H9 (cell line): Measurements from ENCODE around the gene TNFRSF4. TPM values are rescaled to one million over a fixed set of nuclear protein-coding genes. Genes with fewer than 3 reads are reported as not detected.

ENCODE experiments used
- DNase-seq: peaks from one replicate; pipeline ENCODE4 v3.0.0-alpha.2; 2017
- H2AFZ ChIP-seq: one replicate; pipeline ENCODE4 v1.6.1; 2013; ENCODE audit warnings: mild to moderate bottlenecking, low read length, control low read depth, moderate library complexity
- H2AK5ac ChIP-seq: 2 replicates; pipeline ENCODE4 v1.6.1; 2013; ENCODE audit warnings: low read length, control low read depth, mixed read lengths; ENCODE audit not compliant: insufficient read length
- H2BK120ac ChIP-seq: one replicate; pipeline ENCODE4 v1.6.1; 2013; ENCODE audit warnings: low read depth, mild to moderate bottlenecking, low read length, control low read depth, inconsistent platforms; ENCODE audit not compliant: poor library complexity, severe bottlenecking
- H2BK12ac ChIP-seq: 2 replicates; pipeline ENCODE4 v1.6.1; 2013; ENCODE audit warnings: low read length, control low read depth, mixed read lengths, low read depth; ENCODE audit not compliant: insufficient read length
- H2BK15ac ChIP-seq: 2 replicates; pipeline ENCODE4 v1.6.1; 2013; ENCODE audit warnings: low read depth, low read length, control low read depth
- H2BK20ac ChIP-seq: one replicate; pipeline ENCODE4 v1.6.1; 2013; ENCODE audit warnings: low read depth, mild to moderate bottlenecking, low read length, control low read depth, inconsistent platforms; ENCODE audit not compliant: poor library complexity, severe bottlenecking
- H2BK5ac ChIP-seq: 2 replicates; pipeline ENCODE4 v1.6.1; 2013; ENCODE audit warnings: low read length, control low read depth, mixed read lengths; ENCODE audit not compliant: insufficient read length
- H3K14ac ChIP-seq: 2 replicates; pipeline ENCODE4 v1.6.1; 2013; ENCODE audit warnings: low read length, control low read depth; ENCODE audit not compliant: insufficient read depth
- H3K18ac ChIP-seq: 2 replicates; pipeline ENCODE4 v1.6.1; 2013; ENCODE audit warnings: low read depth, mild to moderate bottlenecking, mixed read lengths, low read length, control low read depth; ENCODE audit not compliant: insufficient read length
- H3K23ac ChIP-seq: 2 replicates; pipeline ENCODE4 v1.6.1; 2013; ENCODE audit warnings: low read length, control low read depth, mixed read lengths, low read depth; ENCODE audit not compliant: insufficient read length
- H3K23me2 ChIP-seq: 2 replicates; pipeline ENCODE4 v1.6.1; 2013; ENCODE audit warnings: low read depth, mild to moderate bottlenecking, mixed read lengths, low read length, control low read depth; ENCODE audit not compliant: insufficient read length, poor library complexity, severe bottlenecking
- H3K27ac ChIP-seq: 2 replicates; pipeline ENCODE4 v1.5.1; 2013; ENCODE audit warnings: low read length, control low read depth, mixed read lengths, low read depth; ENCODE audit not compliant: insufficient read length
- H3K27me3 ChIP-seq: 2 replicates; pipeline ENCODE4 v1.6.1; 2013; ENCODE audit warnings: low read length, control low read depth, inconsistent platforms; ENCODE audit not compliant: insufficient read depth
- H3K4ac ChIP-seq: 2 replicates; pipeline ENCODE4 v1.6.1; 2013; ENCODE audit warnings: low read depth, mild to moderate bottlenecking, control low read depth, inconsistent platforms, low read length, moderate library complexity
- H3K4me1 ChIP-seq: 2 replicates; pipeline ENCODE4 v1.6.1; 2013; ENCODE audit warnings: low read length, control low read depth, inconsistent platforms; ENCODE audit not compliant: insufficient read depth
- H3K4me2 ChIP-seq: 2 replicates; pipeline ENCODE4 v1.6.1; 2013; ENCODE audit warnings: low read length, control low read depth, mixed read lengths; ENCODE audit not compliant: insufficient read length, insufficient read depth
- H3K56ac ChIP-seq: 2 replicates; pipeline ENCODE4 v1.6.1; 2013; ENCODE audit warnings: low read depth, mild to moderate bottlenecking, mixed read lengths, low read length, control low read depth; ENCODE audit not compliant: insufficient read length
- H3K79me1 ChIP-seq: 2 replicates; pipeline ENCODE4 v1.6.1; 2013; ENCODE audit warnings: low read depth, mild to moderate bottlenecking, moderate library complexity, low read length, control low read depth, inconsistent platforms; ENCODE audit not compliant: insufficient read depth, poor library complexity, severe bottlenecking
- H3K79me2 ChIP-seq: 2 replicates; pipeline ENCODE4 v1.6.1; 2013; ENCODE audit warnings: low read length, control low read depth, inconsistent platforms; ENCODE audit not compliant: insufficient read depth
- H3K9ac ChIP-seq: 2 replicates; pipeline ENCODE4 v1.6.1; 2013; ENCODE audit warnings: low read length, control low read depth, mixed read lengths; ENCODE audit not compliant: insufficient read length; ENCODE audit errors: extremely low read depth
- H3K9me3 ChIP-seq: one replicate; pipeline ENCODE4 v1.6.1; 2013; ENCODE audit warnings: low read depth, low read length, inconsistent platforms; ENCODE audit not compliant: control insufficient read depth
- H3T11ph ChIP-seq: one replicate; pipeline ENCODE4 v1.6.1; 2013; ENCODE audit warnings: mild to moderate bottlenecking, low read length, control low read depth, inconsistent platforms
- H4K20me1 ChIP-seq: one replicate; pipeline ENCODE4 v1.6.1; 2013; ENCODE audit not compliant: control insufficient read depth, insufficient read length, insufficient read depth
- H4K5ac ChIP-seq: 2 replicates; pipeline ENCODE4 v1.6.1; 2013; ENCODE audit warnings: low read depth, mild to moderate bottlenecking, mixed read lengths, low read length, control low read depth; ENCODE audit not compliant: insufficient read length
- H4K8ac ChIP-seq: replicated peaks from 2 replicates; pipeline ENCODE4 v1.6.1; 2013; ENCODE audit warnings: low read length, control low read depth, mixed read lengths, low read depth; ENCODE audit not compliant: insufficient read length
- H4K91ac ChIP-seq: 2 replicates; pipeline ENCODE4 v1.6.1; 2013; ENCODE audit warnings: low read depth, mild to moderate bottlenecking, moderate library complexity, mixed read lengths, low read length, control low read depth; ENCODE audit not compliant: insufficient read length
- H3K27ac Mint-ChIP-seq, 3 experiments: 2 replicates in 2 of 3; 3 replicates in 1 of 3; pipeline ENCODE4 v1.8.0; 2020 to 2021; ENCODE audit warnings: mixed read lengths in 3 of 3, mild to moderate bottlenecking in 1 of 3, moderate library complexity in 1 of 3
- H3K27me3 Mint-ChIP-seq: 2 replicates; pipeline ENCODE4 v1.8.0; 2021; ENCODE audit warnings: low read depth, mild to moderate bottlenecking, moderate library complexity, mixed read lengths
- H3K36me3 Mint-ChIP-seq, 3 experiments: 2 replicates in 2 of 3; 3 replicates in 1 of 3; pipeline ENCODE4 v1.8.0; 2020 to 2021; ENCODE audit warnings: low read depth in 3 of 3, mixed read lengths in 3 of 3; ENCODE audit not compliant: insufficient read depth in 1 of 3
- H3K4me1 Mint-ChIP-seq, 2 experiments: 2 replicates each; pipeline ENCODE4 v1.8.0; 2020; ENCODE audit warnings: mixed read lengths in 2 of 2
- H3K4me3 Mint-ChIP-seq, 2 experiments: 2 replicates in 1 of 2; 3 replicates in 1 of 2; pipeline ENCODE4 v1.8.0; 2020 to 2021; ENCODE audit warnings: mild to moderate bottlenecking in 2 of 2, mixed read lengths in 2 of 2, moderate library complexity in 1 of 2
- H3K9me3 Mint-ChIP-seq, 2 experiments: 2 replicates in 1 of 2; 3 replicates in 1 of 2; pipeline ENCODE4 v1.8.0; 2020; ENCODE audit warnings: mild to moderate bottlenecking in 2 of 2, mixed read lengths in 2 of 2, moderate library complexity in 1 of 2
- CTCF ChIP-seq: fragments of 200-600 bp; sonication (generic); conservative IDR thresholded peaks from 3 replicates; pipeline ENCODE4 v1.8.0; 2021; ENCODE audit warnings: antibody characterized with exemption, mild to moderate bottlenecking
- WGBS: extraction: QIAGEN DNeasy Blood & Tissue Kit; methylation state at CpG from one replicate; pipeline ENCODE4 v1.1.7; 2013; ENCODE audit warnings: missing lambda C conversion rate, low lambda C conversion rate, mixed read lengths; ENCODE audit not compliant: insufficient read length; ENCODE audit errors: extremely low coverage; 5-methylcytosine and 5-hydroxymethylcytosine counted together
- total RNA-seq: library from RNA; stranded (reverse); gene quantifications from 2 replicates; pipeline ENCODE4 v1.2.1, GENCODE V29; 2021

Gene TNFRSF4
- total RNA-seq, 1 experiment from 2014 or later: 0.24 TPM

DNA sequence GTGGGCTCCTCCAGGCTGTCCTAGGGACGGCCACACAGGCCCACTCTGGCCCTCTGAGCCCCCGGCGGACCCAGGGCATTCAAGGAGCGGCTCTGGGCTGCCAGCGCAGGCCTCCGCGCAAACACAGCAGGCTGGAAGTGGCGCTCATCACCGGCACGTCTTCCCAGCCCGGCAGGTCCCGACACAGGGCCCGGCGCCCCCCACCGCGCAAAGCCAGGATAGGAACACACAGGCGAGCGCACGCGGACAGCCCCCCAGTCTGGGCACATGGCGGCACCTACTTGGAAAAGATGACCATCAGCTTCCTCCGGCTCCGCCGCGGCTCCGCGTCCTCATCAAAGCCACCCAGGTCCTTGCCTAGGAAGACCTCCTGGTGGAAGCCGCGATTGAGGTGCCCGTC, 14.2 kb upstream of the TNFRSF4 start:
- H4K5ac ChIP-seq: no peak overlapping the region

More for the DNA sequence above, 14.2 kb upstream of the TNFRSF4 start:
- no peaks in the 10 kb centered on the region for H3K4me1 ChIP-seq
- no peaks in the 10 kb centered on the region for H4K20me1 ChIP-seq
- H3K14ac ChIP-seq: no peak overlapping the region
- H3K9ac ChIP-seq: no peak overlapping the region
- H3K36me3 Mint-ChIP-seq: peaks cover 15 to 45% (median 39%) of the 10 kb centered on the region in 3 experiments
- no peak overlapping the region for H2BK15ac ChIP-seq
- no peak overlapping the region for H2BK5ac ChIP-seq
- no peak overlapping the region for H3K18ac ChIP-seq
- H3K9me3 Mint-ChIP-seq: no peaks in the 10 kb centered on the region
- H3K4me2 ChIP-seq: no peak overlapping the region
- TF ChIP-seq CTCF: no peak
- H3T11ph ChIP-seq: no peak overlapping the region
- H2AFZ ChIP-seq: no peak overlapping the region
- no peaks in the 10 kb centered on the region for H3K27me3 Mint-ChIP-seq
- no peak overlapping the region for H4K91ac ChIP-seq
- H2BK20ac ChIP-seq: no peak overlapping the region
- no peak overlapping the region for H3K23ac ChIP-seq
- H3K9me3 ChIP-seq: no peaks in the 10 kb centered on the region
- DNase-seq: no peak
- no peak overlapping the region for H2BK12ac ChIP-seq
- no peak overlapping the region for H2BK120ac ChIP-seq
- H2AK5ac ChIP-seq: no peak overlapping the region
- H3K27me3 ChIP-seq: no peaks in the 10 kb centered on the region
- H3K27ac ChIP-seq: no peak overlapping the region
- H4K8ac ChIP-seq: no peak overlapping the region
- H3K4me3 Mint-ChIP-seq: no peak overlapping the region
- no peak overlapping the region for H3K4ac ChIP-seq
- H3K79me2 ChIP-seq: peaks cover 2% of the 10 kb centered on the region; the same call in 1 of the 2 replicates
- no peak overlapping the region for H3K56ac ChIP-seq
- H3K79me1 ChIP-seq: peaks cover 2% of the 10 kb centered on the region
- H3K23me2 ChIP-seq: peaks cover 6% of the 10 kb centered on the region
- no peak overlapping the region; a peak in 1 of 7 replicates for H3K27ac Mint-ChIP-seq
- no CpG with 5 or more reads among the region's 30 CpGs for WGBS
- H3K4me1 Mint-ChIP-seq: peaks cover 7 to 10% of the 10 kb centered on the region in 2 experiments
